Parietal lobe (tissue), 2 donors: ENCODE data around the gene GCLM. TPM values are rescaled to one million over a fixed set of nuclear protein-coding genes. Genes with fewer than 3 reads are reported as not detected.

Experiments
- small RNA-seq: library from RNA; depleted of rRNA; stranded (forward); fragments of <200 nt; gene quantifications from one replicate; pipeline ENCODE3, GENCODE V24; 2014; ENCODE audit warnings: low replicate concordance
- total RNA-seq: library from RNA; depleted of rRNA; stranded (reverse); fragments of >200 nt; gene quantifications from one replicate; pipeline ENCODE4 v1.2.3, GENCODE V29; 2014

Gene GCLM, protein sequence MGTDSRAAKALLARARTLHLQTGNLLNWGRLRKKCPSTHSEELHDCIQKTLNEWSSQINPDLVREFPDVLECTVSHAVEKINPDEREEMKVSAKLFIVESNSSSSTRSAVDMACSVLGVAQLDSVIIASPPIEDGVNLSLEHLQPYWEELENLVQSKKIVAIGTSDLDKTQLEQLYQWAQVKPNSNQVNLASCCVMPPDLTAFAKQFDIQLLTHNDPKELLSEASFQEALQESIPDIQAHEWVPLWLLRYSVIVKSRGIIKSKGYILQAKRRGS
- 6.6 TPM for total RNA-seq

GRCh38 chr1:93909146-93910050 is at the start of gene GCLM:
Gene GCLM (minus strand): TSS chr1:93909430. CDS start chr1:93909163, 267 bp downstream.

GRCh38 chr1:93878889-93879586 is 30.2 kb downstream of the GCLM start, which contains the start of gene DNTTIP2:
Gene DNTTIP2 (minus strand): TSS chr1:93879206. CDS start chr1:93879148, 58 bp downstream.

Small RNAs within 50 kb of the gene (small RNA-seq; reads per million reads assigned to genes)
- gene AL117351.2 (not detected), gene MIR760 (0.83 reads per million, percentile 64 among the genes with 10 or more reads in this experiment)

Other genes with a start within 250 kb of the GCLM start
- gene BCAR3, start 227.6 kb downstream of the GCLM start, total RNA-seq: 7.2 TPM
- 32.2 TPM for gene DNTTIP2, start 30.2 kb downstream of the GCLM start, total RNA-seq
- 0.31 TPM for gene ABCA4, start 211.7 kb upstream of the GCLM start, total RNA-seq